RWPE1 (cell line): Measurements from ENCODE around the gene XPNPEP1.
A peak's percentile ranks its signal among the peaks of the same experiment; 100 is the strongest.
"Not testable (repeated sequence)": the region's sequence is repeated elsewhere in the genome, so short reads cannot be mapped to it uniquely, and the experiment has no call there.

Experiments
- CTCF ChIA-PET: fragments of 350-600 bp; sonication (Branson Sonifier 250); formaldehyde crosslinking; extraction: SDS; loops from one replicate; lab custom pipeline; 2021; lab: Yijun Ruan, JAX
- POLR2A ChIA-PET: fragments of 400-600 bp; formaldehyde crosslinking; extraction: SDS; loops from one replicate; lab custom pipeline; 2020; ENCODE audit warnings: antibody characterized with exemption; ENCODE audit not compliant: low non-redundant PET; lab: Yijun Ruan, JAX
- DNase-seq: peaks from one replicate; pipeline ENCODE4 v3.0.0; 2012; ENCODE audit warnings: low spot score
- H3K27ac ChIP-seq: fragments of 450-650 bp; 2 replicates; pipeline ENCODE4 v1.5.1; 2017
- CTCF ChIP-seq: fragments of 450-650 bp; conservative IDR thresholded peaks from 2 replicates; pipeline ENCODE4 v1.5.1; 2017; ENCODE audit warnings: low read depth, mild to moderate bottlenecking

XPNPEP1 gene

GRCh38 chr10:109919220-109919619 is 4.1 kb downstream of the XPNPEP1 start:
- H3K27ac ChIP-seq: no peak overlapping the region
- CTCF ChIA-PET: no interaction called here
- POLR2A ChIA-PET: no interaction called here
- no peak for TF ChIP-seq CTCF
- DNase-seq: no peak

- POLR2A ChIA-PET, H3K27ac ChIP-seq, DNase-seq: not testable (repeated sequence)
- CTCF ChIA-PET: interaction anchor here (0.6 kb wide), 1 partner anchor 307 kb away, joined by 4 read pairs; no protein-coding TSS in a partner anchor
Measured at GRCh38 chr10:109918707-109919106, 4.6 kb downstream of the XPNPEP1 start.

- ChIA-PET POLR2A (no interaction called here), CTCF (interaction anchor here (0.7 kb wide), 1 partner anchor 13 kb away, joined by 5 read pairs; no protein-coding TSS in a partner anchor)
- no peak overlapping the region for H3K27ac ChIP-seq
Measured at GRCh38 chr10:109915566-109915965, 7.7 kb downstream of the XPNPEP1 start.

GRCh38 chr10:109914966-109915365 is 8.3 kb downstream of the XPNPEP1 start:
- ChIA-PET CTCF (interaction anchor here (0.7 kb wide), 1 partner anchor 13 kb away, joined by 5 read pairs; no protein-coding TSS in a partner anchor), POLR2A (no interaction called here)
- TF ChIP-seq CTCF: no peak
- H3K27ac ChIP-seq: peak overlapping the region; percentile 69
- DNase-seq: peak; percentile 93

More at GRCh38 chr10:109915566-109915965, 7.7 kb downstream of the XPNPEP1 start:
- TF ChIP-seq CTCF: no peak
- DNase-seq: no peak

GRCh38 chr10:109913306-109913892 is 9.9 kb downstream of the XPNPEP1 start:
- no peak overlapping the region for H3K27ac ChIP-seq
- DNase-seq: no peak
- ChIA-PET POLR2A (interaction anchor here (0.6 kb wide), 1 partner anchor 187 kb away, joined by 6 read pairs; no protein-coding TSS in a partner anchor), CTCF (interaction anchor here (0.5 to 2.3 kb wide), 2 partner anchors 29 to 60 kb away, joined by 4 to 12 read pairs; no protein-coding TSS in a partner anchor)
- TF ChIP-seq CTCF: no peak

- ChIA-PET CTCF (interaction anchor here (2.3 kb wide), 1 partner anchor 28 kb away, joined by 12 read pairs; no protein-coding TSS in a partner anchor), POLR2A (no interaction called here)
- peak overlapping the region; percentile 58; the same call in 1 of the 2 replicates for H3K27ac ChIP-seq
- no peak for TF ChIP-seq CTCF
- peak; percentile 89 for DNase-seq
Measured at GRCh38 chr10:109912335-109913281, 10.7 kb downstream of the XPNPEP1 start.
